ENCODE data around the gene CREM.

The CREM gene

DNA sequence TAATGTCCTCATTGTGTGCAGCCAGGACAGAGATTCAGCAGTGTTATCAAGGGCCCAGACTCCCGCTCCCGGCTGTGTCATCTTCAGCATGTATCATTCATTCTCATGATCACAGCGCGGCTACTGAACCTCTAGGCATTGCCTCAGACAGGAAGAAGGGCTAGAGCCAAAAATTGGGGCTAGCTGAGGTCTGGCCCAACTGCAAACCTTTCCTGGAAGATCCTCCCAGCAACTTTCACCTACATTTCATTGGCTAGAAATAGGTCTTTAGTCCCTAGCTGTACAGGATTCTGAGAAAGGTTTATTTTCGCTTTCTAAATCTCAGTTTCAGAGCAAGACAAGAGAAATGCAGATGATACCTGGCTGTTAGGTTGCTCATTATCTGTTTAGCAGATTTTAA is 81.9 kb downstream of the CREM start:
- H2AFZ ChIP-seq (ENCODE audit: insufficient read depth, low read length, poor library complexity), result no peak overlapping the region
- no peak overlapping the region for H2AK5ac ChIP-seq (ENCODE audit: low read length)
- H3K27me3 ChIP-seq (ENCODE audit: insufficient read depth, low read length), result no peaks in the 10 kb centered on the region
- no peak overlapping the region for H2BK12ac ChIP-seq (ENCODE audit: low read length)
- no peak overlapping the region for H4K91ac ChIP-seq (ENCODE audit: low read depth, low read length)
- H4K12ac ChIP-seq (ENCODE audit: low read depth, low read length), result no peak overlapping the region
- no peak overlapping the region for H3K23ac ChIP-seq (ENCODE audit: low read length)
- no peak overlapping the region for H3K9ac ChIP-seq (ENCODE audit: low read length)
- H3K4me2 ChIP-seq (ENCODE audit: low read length), result no peak overlapping the region
- no peak overlapping the region for H3K18ac ChIP-seq (ENCODE audit: low read length)
- no peak overlapping the region for H2BK5ac ChIP-seq (ENCODE audit: low read depth, low read length, poor library complexity)
- H3K4ac ChIP-seq (ENCODE audit: low read depth, low read length), result no peak overlapping the region
- H3K4me1 ChIP-seq (ENCODE audit: control insufficient read depth in 1 of 2, insufficient read depth in 2 of 2, low read length in 2 of 2), result peaks cover 5 to 12% of the 10 kb centered on the region in 2 experiments
- no peaks in the 10 kb centered on the region for H3K79me2 ChIP-seq (ENCODE audit: control insufficient read depth, insufficient read depth, low read length, poor library complexity)
- WGBS (ENCODE audit: extremely low coverage, insufficient coverage, insufficient read length), result no CpG with 5 or more reads among the region's 5 CpGs
- peaks cover 2% of the 10 kb centered on the region for H3K79me1 ChIP-seq (ENCODE audit: low read length)
- peaks cover 2% of the 10 kb centered on the region for H3K9me3 ChIP-seq (ENCODE audit: insufficient read depth, low read depth, low read length)
- H3K4me3 ChIP-seq (ENCODE audit: low read depth, low read length), result no peak overlapping the region
- H3K36me3 ChIP-seq (ENCODE audit: control insufficient read depth in 1 of 2, insufficient read depth in 2 of 2, low read length in 2 of 2), result peaks cover 3% of the 10 kb centered on the region in 2 experiments
- H4K8ac ChIP-seq (ENCODE audit: low read depth, low read length), result no peak overlapping the region
- H3K14ac ChIP-seq (ENCODE audit: low read length), result no peak overlapping the region
- DNase-seq, result no peak
- H3K27ac ChIP-seq (ENCODE audit: low read depth, low read length), result no peak overlapping the region
- H2BK120ac ChIP-seq (ENCODE audit: insufficient read depth, low read length, poor library complexity), result no peak overlapping the region

DNA sequence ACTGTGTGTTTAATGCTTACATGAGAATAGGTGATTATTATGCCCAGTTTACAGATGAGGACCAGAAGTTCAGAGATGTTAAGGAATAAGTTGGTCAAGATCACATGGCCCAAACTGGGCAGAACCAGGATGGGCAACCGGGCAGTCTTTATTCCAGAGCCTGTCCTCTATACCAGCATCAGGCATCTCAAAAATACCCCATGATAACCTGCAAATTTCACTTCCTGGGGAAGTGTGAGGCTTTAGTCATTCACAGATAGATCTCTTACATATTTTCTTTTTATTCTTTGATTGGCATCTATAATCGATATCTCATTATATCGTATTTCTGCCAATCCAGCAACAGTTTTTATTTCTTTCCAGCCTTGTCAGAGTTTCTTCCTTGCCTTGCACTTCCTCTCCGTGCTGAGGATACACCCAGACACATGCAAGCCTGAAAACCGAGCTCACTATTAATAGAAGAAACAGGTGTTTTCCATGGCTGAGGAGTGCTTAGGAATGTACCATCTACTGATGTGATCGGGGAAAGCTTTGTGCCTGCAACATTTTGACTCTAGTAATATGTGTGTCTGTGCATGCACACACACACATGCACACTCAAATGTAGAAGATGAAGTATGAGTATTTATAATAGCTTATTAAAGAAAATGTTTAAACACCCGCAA is 82.4 kb downstream of the CREM start:
- H3K27ac ChIP-seq (ENCODE audit: low read depth, low read length), result no peak overlapping the region
- no peak overlapping the region for H2AK5ac ChIP-seq (ENCODE audit: low read length)
- H4K12ac ChIP-seq (ENCODE audit: low read depth, low read length), result no peak overlapping the region
- no peaks in the 10 kb centered on the region for H3K79me2 ChIP-seq (ENCODE audit: control insufficient read depth, insufficient read depth, low read length, poor library complexity)
- H2AFZ ChIP-seq (ENCODE audit: insufficient read depth, low read length, poor library complexity), result no peak overlapping the region
- no peak overlapping the region for H2BK120ac ChIP-seq (ENCODE audit: insufficient read depth, low read length, poor library complexity)
- no peak overlapping the region for H3K23ac ChIP-seq (ENCODE audit: low read length)
- no peak overlapping the region for H2BK12ac ChIP-seq (ENCODE audit: low read length)
- peaks cover 3% of the 10 kb centered on the region in 2 experiments for H3K36me3 ChIP-seq (ENCODE audit: control insufficient read depth in 1 of 2, insufficient read depth in 2 of 2, low read length in 2 of 2)
- no peak overlapping the region for H3K4me3 ChIP-seq (ENCODE audit: low read depth, low read length)
- no peak overlapping the region for H2BK5ac ChIP-seq (ENCODE audit: low read depth, low read length, poor library complexity)
- H4K8ac ChIP-seq (ENCODE audit: low read depth, low read length), result no peak overlapping the region
- H3K4ac ChIP-seq (ENCODE audit: low read depth, low read length), result no peak overlapping the region
- no peak for DNase-seq
- H3K18ac ChIP-seq (ENCODE audit: low read length), result no peak overlapping the region
- H3K14ac ChIP-seq (ENCODE audit: low read length), result no peak overlapping the region
- peaks cover 5 to 12% of the 10 kb centered on the region in 2 experiments for H3K4me1 ChIP-seq (ENCODE audit: control insufficient read depth in 1 of 2, insufficient read depth in 2 of 2, low read length in 2 of 2)
- WGBS (ENCODE audit: extremely low coverage, insufficient coverage, insufficient read length), result no CpG with 5 or more reads among the region's 7 CpGs
- no peak overlapping the region for H3K4me2 ChIP-seq (ENCODE audit: low read length)
- no peak overlapping the region for H3K9ac ChIP-seq (ENCODE audit: low read length)
- peaks cover 2% of the 10 kb centered on the region for H3K79me1 ChIP-seq (ENCODE audit: low read length)
- no peaks in the 10 kb centered on the region for H3K27me3 ChIP-seq (ENCODE audit: insufficient read depth, low read length)
- H3K9me3 ChIP-seq (ENCODE audit: insufficient read depth, low read depth, low read length), result peaks cover 2% of the 10 kb centered on the region
- H4K91ac ChIP-seq (ENCODE audit: low read depth, low read length), result no peak overlapping the region

DNA sequence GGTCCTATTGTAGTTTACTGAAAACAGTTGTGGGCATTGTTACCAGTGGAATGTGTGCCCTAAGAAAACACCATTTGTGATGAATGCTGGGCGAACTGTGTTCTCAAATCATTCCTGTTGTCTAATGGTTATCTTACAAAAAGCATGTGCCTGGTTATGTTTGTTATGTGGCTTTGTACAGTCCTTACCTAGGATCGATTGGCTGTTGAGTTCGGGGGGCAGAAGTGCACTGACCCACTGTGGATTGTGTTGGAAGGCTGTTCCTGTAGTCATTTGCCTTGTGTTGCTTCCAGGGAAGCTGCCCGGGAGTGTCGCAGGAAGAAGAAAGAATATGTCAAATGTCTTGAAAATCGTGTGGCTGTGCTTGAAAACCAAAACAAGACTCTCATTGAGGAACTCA is 84.3 kb downstream of the CREM start:
- Histone ChIP-seq H3K9ac (ENCODE audit: low read length) (no peak overlapping the region), H3K27me3 (ENCODE audit: insufficient read depth, low read length) (no peaks in the 10 kb centered on the region), H3K9me3 (ENCODE audit: insufficient read depth, low read depth, low read length) (peaks cover 2% of the 10 kb centered on the region), H3K36me3 (ENCODE audit: control insufficient read depth in 1 of 2, insufficient read depth in 2 of 2, low read length in 2 of 2) (peaks cover 3% of the 10 kb centered on the region in 2 experiments), H2BK5ac (ENCODE audit: low read depth, low read length, poor library complexity) (no peak overlapping the region), H3K4me1 (ENCODE audit: control insufficient read depth in 1 of 2, insufficient read depth in 2 of 2, low read length in 2 of 2) (peaks cover 5 to 12% of the 10 kb centered on the region in 2 experiments), H3K18ac (ENCODE audit: low read length) (no peak overlapping the region), H3K27ac (ENCODE audit: low read depth, low read length) (peak overlapping the region; percentile 40), H3K4ac (ENCODE audit: low read depth, low read length) (no peak overlapping the region), H2BK12ac (ENCODE audit: low read length) (no peak overlapping the region), H4K8ac (ENCODE audit: low read depth, low read length) (no peak overlapping the region), H3K4me3 (ENCODE audit: low read depth, low read length) (no peak overlapping the region), H2AK5ac (ENCODE audit: low read length) (no peak overlapping the region), H4K91ac (ENCODE audit: low read depth, low read length) (no peak overlapping the region), H3K23ac (ENCODE audit: low read length) (no peak overlapping the region), H3K79me1 (ENCODE audit: low read length) (peaks cover 2% of the 10 kb centered on the region), H2AFZ (ENCODE audit: insufficient read depth, low read length, poor library complexity) (no peak overlapping the region), H2BK120ac (ENCODE audit: insufficient read depth, low read length, poor library complexity) (no peak overlapping the region), H4K12ac (ENCODE audit: low read depth, low read length) (no peak overlapping the region), H3K4me2 (ENCODE audit: low read length) (peak overlapping the region; percentile 27), H3K14ac (ENCODE audit: low read length) (no peak overlapping the region), H3K79me2 (ENCODE audit: control insufficient read depth, insufficient read depth, low read length, poor library complexity) (no peaks in the 10 kb centered on the region)
- no CpG with 5 or more reads among the region's 6 CpGs for WGBS (ENCODE audit: extremely low coverage, insufficient coverage, insufficient read length)
- no peak for DNase-seq

DNA sequence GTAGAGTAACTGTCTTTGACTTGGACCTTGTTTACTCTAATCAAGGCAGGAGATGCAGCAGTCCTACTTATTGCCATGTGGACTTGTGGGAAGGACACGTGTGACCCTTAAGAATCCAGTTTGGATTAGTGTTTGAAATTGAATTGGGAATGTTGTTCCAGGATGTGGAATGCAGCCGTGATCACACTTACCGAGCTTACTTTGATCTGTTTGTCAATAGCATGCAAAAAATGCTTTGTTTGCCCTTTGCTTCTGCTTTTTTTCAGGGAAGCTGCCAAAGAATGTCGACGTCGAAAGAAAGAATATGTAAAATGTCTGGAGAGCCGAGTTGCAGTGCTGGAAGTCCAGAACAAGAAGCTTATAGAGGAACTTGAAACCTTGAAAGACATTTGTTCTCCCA is 84.7 kb downstream of the CREM start:
- H2AFZ ChIP-seq (ENCODE audit: insufficient read depth, low read length, poor library complexity), result no peak overlapping the region
- peaks cover 5 to 12% of the 10 kb centered on the region in 2 experiments for H3K4me1 ChIP-seq (ENCODE audit: control insufficient read depth in 1 of 2, insufficient read depth in 2 of 2, low read length in 2 of 2)
- no peaks in the 10 kb centered on the region for H3K79me2 ChIP-seq (ENCODE audit: control insufficient read depth, insufficient read depth, low read length, poor library complexity)
- peaks cover 2% of the 10 kb centered on the region for H3K9me3 ChIP-seq (ENCODE audit: insufficient read depth, low read depth, low read length)
- H2BK5ac ChIP-seq (ENCODE audit: low read depth, low read length, poor library complexity), result no peak overlapping the region
- no CpG with 5 or more reads among the region's 7 CpGs for WGBS (ENCODE audit: extremely low coverage, insufficient coverage, insufficient read length)
- H3K79me1 ChIP-seq (ENCODE audit: low read length), result peaks cover 2% of the 10 kb centered on the region
- H3K36me3 ChIP-seq (ENCODE audit: control insufficient read depth in 1 of 2, insufficient read depth in 2 of 2, low read length in 2 of 2), result peaks cover 3% of the 10 kb centered on the region in 2 experiments
- H3K18ac ChIP-seq (ENCODE audit: low read length), result no peak overlapping the region
- H4K91ac ChIP-seq (ENCODE audit: low read depth, low read length), result no peak overlapping the region
- no peak overlapping the region for H4K8ac ChIP-seq (ENCODE audit: low read depth, low read length)
- DNase-seq, result peak; percentile 69 to 94
- no peak overlapping the region for H3K4me3 ChIP-seq (ENCODE audit: low read depth, low read length)
- H3K27ac ChIP-seq (ENCODE audit: low read depth, low read length), result peak overlapping the region; percentile 40
- no peak overlapping the region for H3K14ac ChIP-seq (ENCODE audit: low read length)
- H4K12ac ChIP-seq (ENCODE audit: low read depth, low read length), result no peak overlapping the region
- no peak overlapping the region for H2AK5ac ChIP-seq (ENCODE audit: low read length)
- H2BK12ac ChIP-seq (ENCODE audit: low read length), result no peak overlapping the region
- peak overlapping the region; percentile 27 for H3K4me2 ChIP-seq (ENCODE audit: low read length)
- no peak overlapping the region for H3K23ac ChIP-seq (ENCODE audit: low read length)
- H2BK120ac ChIP-seq (ENCODE audit: insufficient read depth, low read length, poor library complexity), result no peak overlapping the region
- no peak overlapping the region for H3K9ac ChIP-seq (ENCODE audit: low read length)
- no peak overlapping the region for H3K4ac ChIP-seq (ENCODE audit: low read depth, low read length)
- no peaks in the 10 kb centered on the region for H3K27me3 ChIP-seq (ENCODE audit: insufficient read depth, low read length)
